HEK293 (cell line): ENCODE data around the gene CUL3.

Experiments used
- CTCF ChIA-PET: fragments of 350-600 bp; formaldehyde crosslinking; extraction: SDS; loops from one replicate; lab custom pipeline; 2021; ENCODE audit warnings: antibody characterized with exemption; lab: Yijun Ruan, JAX
- POLR2A ChIA-PET: fragments of 300-600 bp; formaldehyde crosslinking; extraction: SDS; loops from one replicate; lab custom pipeline; 2020; ENCODE audit warnings: antibody characterized with exemption, inconsistent platforms; lab: Yijun Ruan, JAX
- H3K27ac ChIP-seq: fragments of 200-500 bp; sonication (Bioruptor generic); 2 replicates; pipeline ENCODE4 v1.5.1; 2014; ENCODE audit warnings: low read depth, low read length, control low read depth, inconsistent platforms; ENCODE audit errors: extremely low read depth
- H3K36me3 ChIP-seq, 2 experiments: fragments of 200-500 bp in 1 of 2; sonication (Bioruptor generic) in 1 of 2; 1 replicate in 1 of 2; 2 replicates in 1 of 2; pipeline ENCODE4 v1.5.1; 2014 to 2017; ENCODE audit warnings: inconsistent platforms in 2 of 2, low read length in 2 of 2; ENCODE audit not compliant: control insufficient read depth in 2 of 2, insufficient read depth in 1 of 2
- H3K4me1 ChIP-seq: fragments of 200-500 bp; sonication (Bioruptor generic); 2 replicates; pipeline ENCODE4 v1.5.1; 2014; ENCODE audit warnings: mild to moderate bottlenecking, low read length, inconsistent platforms; ENCODE audit not compliant: control insufficient read depth, insufficient read depth
- H3K4me3 ChIP-seq: 2 replicates; pipeline ENCODE4 v1.5.1; 2011; ENCODE audit warnings: low read depth, mild to moderate bottlenecking, control low read depth, low read length, moderate library complexity
- H3K9me3 ChIP-seq: fragments of 200-500 bp; sonication (Bioruptor generic); 2 replicates; pipeline ENCODE4 v1.5.1; 2014; ENCODE audit warnings: low read depth, low read length, inconsistent platforms; ENCODE audit not compliant: control insufficient read depth, insufficient read depth
- GFI1B ChIP-seq: fragments of 450-650 bp; formaldehyde crosslinking; IDR thresholded peaks from 2 replicates; pipeline ENCODE4 v1.5.1; 2016; ENCODE audit warnings: missing biosample characterization, missing genetic modification characterization
- HOXA7 ChIP-seq: sonication (generic); formaldehyde crosslinking; IDR thresholded peaks from 2 replicates; pipeline ENCODE4 v1.8.1; 2022; ENCODE audit warnings: missing genetic modification reagents, borderline replicate concordance
- PRDM4 ChIP-seq: fragments of 450-650 bp; formaldehyde crosslinking; IDR thresholded peaks from 2 replicates; pipeline ENCODE4 v1.5.1; 2017; ENCODE audit warnings: missing biosample characterization, missing genetic modification characterization
- WT1 ChIP-seq: fragments of 450-650 bp; formaldehyde crosslinking; IDR thresholded peaks from 2 replicates; pipeline ENCODE4 v1.5.1; 2016; ENCODE audit warnings: missing biosample characterization, missing genetic modification characterization
- ZBTB17 ChIP-seq: fragments of 450-650 bp; formaldehyde crosslinking; IDR thresholded peaks from 2 replicates; pipeline ENCODE4 v1.5.1; 2016; ENCODE audit warnings: missing biosample characterization, missing genetic modification characterization
- ZFP3 ChIP-seq: fragments of 450-650 bp; formaldehyde crosslinking; IDR thresholded peaks from 2 replicates; pipeline ENCODE4 v1.5.1; 2016; ENCODE audit warnings: low read depth, missing biosample characterization, missing genetic modification characterization
- ZFP37 ChIP-seq: fragments of 450-650 bp; formaldehyde crosslinking; IDR thresholded peaks from 2 replicates; pipeline ENCODE4 v1.5.1; 2016; ENCODE audit warnings: missing biosample characterization, missing genetic modification characterization
- ZNF138 ChIP-seq: fragments of 450-650 bp; formaldehyde crosslinking; IDR thresholded peaks from 2 replicates; pipeline ENCODE4 v1.5.1; 2016; ENCODE audit warnings: missing biosample characterization, missing genetic modification characterization, borderline replicate concordance
- ZNF174 ChIP-seq: fragments of 450-650 bp; formaldehyde crosslinking; IDR thresholded peaks from 2 replicates; pipeline ENCODE4 v1.5.0; 2017; ENCODE audit warnings: missing biosample characterization, mild to moderate bottlenecking, missing genetic modification characterization
- ZNF184 ChIP-seq: fragments of 450-650 bp; IDR thresholded peaks from 2 replicates; pipeline ENCODE4 v1.5.1; 2018; ENCODE audit warnings: missing biosample characterization, mild to moderate bottlenecking, missing genetic modification characterization
- ZNF223 ChIP-seq: fragments of 450-650 bp; formaldehyde crosslinking; IDR thresholded peaks from 2 replicates; pipeline ENCODE4 v1.5.1; 2016; ENCODE audit warnings: missing biosample characterization, missing genetic modification characterization
- ZNF311 ChIP-seq: fragments of 450-650 bp; formaldehyde crosslinking; IDR thresholded peaks from 2 replicates; pipeline ENCODE4 v1.5.1; 2017; ENCODE audit warnings: missing biosample characterization, missing genetic modification characterization, borderline replicate concordance
- ZNF510 ChIP-seq: fragments of 450-650 bp; formaldehyde crosslinking; IDR thresholded peaks from 2 replicates; pipeline ENCODE4 v1.5.1; 2018; ENCODE audit warnings: mild to moderate bottlenecking, missing genetic modification characterization, missing biosample characterization; ENCODE audit not compliant: insufficient replicate concordance
- ZNF560 ChIP-seq: fragments of 450-650 bp; formaldehyde crosslinking; IDR thresholded peaks from 2 replicates; pipeline ENCODE4 v1.5.1; 2017; ENCODE audit warnings: missing biosample characterization, missing genetic modification characterization, borderline replicate concordance
- ZNF571 ChIP-seq: fragments of 450-650 bp; formaldehyde crosslinking; IDR thresholded peaks from 2 replicates; pipeline ENCODE4 v1.5.0; 2017; ENCODE audit warnings: missing biosample characterization, missing genetic modification characterization
- ZNF585B ChIP-seq: fragments of 450-650 bp; formaldehyde crosslinking; IDR thresholded peaks from 2 replicates; pipeline ENCODE4 v1.5.1; 2016; ENCODE audit warnings: missing biosample characterization, missing genetic modification characterization
- ZNF701 ChIP-seq: fragments of 450-650 bp; formaldehyde crosslinking; IDR thresholded peaks from 2 replicates; pipeline ENCODE4 v1.5.1; 2016; ENCODE audit warnings: missing biosample characterization, missing genetic modification characterization
- ZNF791 ChIP-seq: fragments of 450-650 bp; formaldehyde crosslinking; IDR thresholded peaks from 2 replicates; pipeline ENCODE4 v1.5.1; 2016; ENCODE audit warnings: missing biosample characterization, missing genetic modification characterization
- TF ChIP-seq, protein P1 (sequence below): fragments of 450-650 bp; formaldehyde crosslinking; IDR thresholded peaks from 2 replicates; pipeline ENCODE4 v1.5.1; 2016; ENCODE audit warnings: missing biosample characterization, missing genetic modification characterization
- TF ChIP-seq, protein P2 (sequence below): fragments of 450-650 bp; formaldehyde crosslinking; conservative IDR thresholded peaks from 2 replicates; pipeline ENCODE4 v1.5.1; 2016; ENCODE audit warnings: low read depth, missing biosample characterization, missing genetic modification characterization
- TF ChIP-seq, protein P3 (sequence below): fragments of 450-650 bp; formaldehyde crosslinking; IDR thresholded peaks from 2 replicates; pipeline ENCODE4 v1.5.1; 2016; ENCODE audit warnings: missing biosample characterization, missing genetic modification characterization

Gene CUL3

GRCh38 chr2:224551693-224552092 lies 33.5 kb downstream of the CUL3 start (continued):
- TF ChIP-seq, protein P1, sequence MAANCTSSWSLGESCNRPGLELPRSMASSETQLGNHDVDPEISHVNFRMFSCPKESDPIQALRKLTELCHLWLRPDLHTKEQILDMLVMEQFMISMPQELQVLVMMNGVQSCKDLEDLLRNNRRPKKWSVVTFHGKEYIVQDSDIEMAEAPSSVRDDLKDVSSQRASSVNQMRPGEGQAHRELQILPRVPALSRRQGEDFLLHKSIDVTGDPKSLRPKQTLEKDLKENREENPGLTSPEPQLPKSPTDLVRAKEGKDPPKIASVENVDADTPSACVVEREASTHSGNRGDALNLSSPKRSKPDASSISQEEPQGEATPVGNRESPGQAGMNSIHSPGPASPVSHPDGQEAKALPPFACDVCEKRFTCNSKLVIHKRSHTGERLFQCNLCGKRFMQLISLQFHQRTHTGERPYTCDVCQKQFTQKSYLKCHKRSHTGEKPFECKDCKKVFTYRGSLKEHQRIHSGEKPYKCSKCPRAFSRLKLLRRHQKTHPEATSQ (tag by site-specific recombination) = no peak
- TF ChIP-seq ZNF585B (tag by site-specific recombination) (no peak), ZFP37 (no peak), GFI1B (tag by site-specific recombination) (no peak), ZNF510 (tag by site-specific recombination) (no peak), ZNF701 (tag by site-specific recombination) (no peak), ZNF311 (tag by site-specific recombination) (no peak)

- ChIA-PET CTCF (no interaction called here), POLR2A (no interaction called here)
- no peak overlapping the region for H3K4me3 ChIP-seq
- H3K4me1 ChIP-seq = no peaks in the 10 kb centered on the region
- H3K36me3 ChIP-seq = peaks cover 4 to 8% of the 10 kb centered on the region in 2 experiments; a peak in 2 of 3 replicates
- no peaks in the 10 kb centered on the region for H3K9me3 ChIP-seq
- no peak for TF ChIP-seq ZNF571 (tag by site-specific recombination)
- no peak for TF ChIP-seq WT1 (tag by site-specific recombination)
- no peak for TF ChIP-seq ZBTB17
- TF ChIP-seq, protein P2, sequence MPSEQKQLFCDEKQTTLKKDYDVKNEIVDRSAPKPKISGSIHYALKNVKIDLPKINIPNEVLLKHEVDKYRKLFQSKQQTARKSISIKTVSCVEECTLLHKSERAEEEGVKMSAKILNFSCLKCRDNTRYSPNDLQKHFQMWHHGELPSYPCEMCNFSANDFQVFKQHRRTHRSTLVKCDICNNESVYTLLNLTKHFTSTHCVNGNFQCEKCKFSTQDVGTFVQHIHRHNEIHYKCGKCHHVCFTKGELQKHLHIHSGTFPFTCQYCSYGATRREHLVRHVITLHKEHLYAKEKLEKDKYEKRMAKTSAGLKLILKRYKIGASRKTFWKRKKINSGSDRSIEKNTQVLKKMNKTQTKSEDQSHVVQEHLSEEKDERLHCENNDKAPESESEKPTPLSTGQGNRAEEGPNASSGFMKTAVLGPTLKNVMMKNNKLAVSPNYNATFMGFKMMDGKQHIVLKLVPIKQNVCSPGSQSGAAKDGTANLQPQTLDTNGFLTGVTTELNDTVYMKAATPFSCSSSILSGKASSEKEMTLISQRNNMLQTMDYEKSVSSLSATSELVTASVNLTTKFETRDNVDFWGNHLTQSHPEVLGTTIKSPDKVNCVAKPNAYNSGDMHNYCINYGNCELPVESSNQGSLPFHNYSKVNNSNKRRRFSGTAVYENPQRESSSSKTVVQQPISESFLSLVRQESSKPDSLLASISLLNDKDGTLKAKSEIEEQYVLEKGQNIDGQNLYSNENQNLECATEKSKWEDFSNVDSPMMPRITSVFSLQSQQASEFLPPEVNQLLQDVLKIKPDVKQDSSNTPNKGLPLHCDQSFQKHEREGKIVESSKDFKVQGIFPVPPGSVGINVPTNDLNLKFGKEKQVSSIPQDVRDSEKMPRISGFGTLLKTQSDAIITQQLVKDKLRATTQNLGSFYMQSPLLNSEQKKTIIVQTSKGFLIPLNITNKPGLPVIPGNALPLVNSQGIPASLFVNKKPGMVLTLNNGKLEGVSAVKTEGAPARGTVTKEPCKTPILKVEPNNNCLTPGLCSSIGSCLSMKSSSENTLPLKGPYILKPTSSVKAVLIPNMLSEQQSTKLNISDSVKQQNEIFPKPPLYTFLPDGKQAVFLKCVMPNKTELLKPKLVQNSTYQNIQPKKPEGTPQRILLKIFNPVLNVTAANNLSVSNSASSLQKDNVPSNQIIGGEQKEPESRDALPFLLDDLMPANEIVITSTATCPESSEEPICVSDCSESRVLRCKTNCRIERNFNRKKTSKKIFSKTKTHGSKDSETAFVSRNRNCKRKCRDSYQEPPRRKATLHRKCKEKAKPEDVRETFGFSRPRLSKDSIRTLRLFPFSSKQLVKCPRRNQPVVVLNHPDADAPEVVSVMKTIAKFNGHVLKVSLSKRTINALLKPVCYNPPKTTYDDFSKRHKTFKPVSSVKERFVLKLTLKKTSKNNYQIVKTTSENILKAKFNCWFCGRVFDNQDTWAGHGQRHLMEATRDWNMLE = no peak
- no peak for TF ChIP-seq ZNF184 (tag by site-specific recombination)
- TF ChIP-seq ZNF791 = no peak
- no peak for TF ChIP-seq HOXA7
- no peak for TF ChIP-seq ZFP3 (tag by site-specific recombination)
- TF ChIP-seq, protein P3, sequence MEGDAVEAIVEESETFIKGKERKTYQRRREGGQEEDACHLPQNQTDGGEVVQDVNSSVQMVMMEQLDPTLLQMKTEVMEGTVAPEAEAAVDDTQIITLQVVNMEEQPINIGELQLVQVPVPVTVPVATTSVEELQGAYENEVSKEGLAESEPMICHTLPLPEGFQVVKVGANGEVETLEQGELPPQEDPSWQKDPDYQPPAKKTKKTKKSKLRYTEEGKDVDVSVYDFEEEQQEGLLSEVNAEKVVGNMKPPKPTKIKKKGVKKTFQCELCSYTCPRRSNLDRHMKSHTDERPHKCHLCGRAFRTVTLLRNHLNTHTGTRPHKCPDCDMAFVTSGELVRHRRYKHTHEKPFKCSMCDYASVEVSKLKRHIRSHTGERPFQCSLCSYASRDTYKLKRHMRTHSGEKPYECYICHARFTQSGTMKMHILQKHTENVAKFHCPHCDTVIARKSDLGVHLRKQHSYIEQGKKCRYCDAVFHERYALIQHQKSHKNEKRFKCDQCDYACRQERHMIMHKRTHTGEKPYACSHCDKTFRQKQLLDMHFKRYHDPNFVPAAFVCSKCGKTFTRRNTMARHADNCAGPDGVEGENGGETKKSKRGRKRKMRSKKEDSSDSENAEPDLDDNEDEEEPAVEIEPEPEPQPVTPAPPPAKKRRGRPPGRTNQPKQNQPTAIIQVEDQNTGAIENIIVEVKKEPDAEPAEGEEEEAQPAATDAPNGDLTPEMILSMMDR = no peak
- no peak for TF ChIP-seq ZNF138 (tag by site-specific recombination)
- no peak for TF ChIP-seq PRDM4 (tag by site-specific recombination)
- no peak for TF ChIP-seq ZNF174 (tag by site-specific recombination)
- TF ChIP-seq ZNF560 (tag by site-specific recombination) = no peak
- TF ChIP-seq ZNF223 = no peak
- TF ChIP-seq, all 188 proteins: peak for 0
- H3K27ac ChIP-seq = no peak overlapping the region
These were observed 38.2 kb downstream of the CUL3 start for GRCh38 chr2:224546926-224547325.
